GM21576 (cell line): ENCODE data around the gene AOAH.

Experiments used
- ATAC-seq: cut with Tn5 transposase; IDR thresholded peaks from one replicate; pipeline ENCODE4 v1.9.1; 2021; ENCODE audit warnings: mild to moderate bottlenecking, moderate library complexity; ENCODE audit not compliant: unreplicated experiment

AOAH gene

GRCh38 chr7:36605261-36606051, 118.8 kb downstream of the AOAH start:
- ATAC-seq: no peak

DNA sequence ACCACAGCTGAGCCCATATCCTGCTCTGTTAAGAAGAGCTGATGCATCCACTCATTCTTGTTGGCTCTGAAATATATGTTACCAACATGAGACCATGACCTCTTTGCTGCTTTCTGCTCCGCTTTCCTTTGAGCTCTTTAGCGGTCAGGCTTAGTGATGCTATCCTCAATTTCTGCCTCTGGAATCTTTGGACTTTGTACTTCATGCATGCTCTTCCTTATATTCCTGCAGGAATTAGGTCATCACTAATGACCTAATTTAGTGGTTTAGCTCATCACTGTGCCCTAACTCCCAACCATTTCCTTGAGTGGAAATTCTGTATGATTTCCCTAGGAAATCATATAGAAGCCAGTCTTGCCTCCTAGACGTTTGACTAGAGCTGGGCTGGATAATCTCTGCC, 119.5 kb downstream of the AOAH start:
- ATAC-seq: no peak

- ATAC-seq: no peak
Observed at GRCh38 chr7:36602934-36603887, 121.1 kb downstream of the AOAH start.

- no peak for ATAC-seq
Observed at GRCh38 chr7:36602511-36602910, 121.8 kb downstream of the AOAH start.

- no peak for ATAC-seq
Observed at GRCh38 chr7:36601601-36602000, 122.7 kb downstream of the AOAH start.

GRCh38 chr7:36600869-36601530, 123.3 kb downstream of the AOAH start:
- no peak for ATAC-seq

GRCh38 chr7:36600314-36600682, 124.0 kb downstream of the AOAH start:
- no peak for ATAC-seq

DNA sequence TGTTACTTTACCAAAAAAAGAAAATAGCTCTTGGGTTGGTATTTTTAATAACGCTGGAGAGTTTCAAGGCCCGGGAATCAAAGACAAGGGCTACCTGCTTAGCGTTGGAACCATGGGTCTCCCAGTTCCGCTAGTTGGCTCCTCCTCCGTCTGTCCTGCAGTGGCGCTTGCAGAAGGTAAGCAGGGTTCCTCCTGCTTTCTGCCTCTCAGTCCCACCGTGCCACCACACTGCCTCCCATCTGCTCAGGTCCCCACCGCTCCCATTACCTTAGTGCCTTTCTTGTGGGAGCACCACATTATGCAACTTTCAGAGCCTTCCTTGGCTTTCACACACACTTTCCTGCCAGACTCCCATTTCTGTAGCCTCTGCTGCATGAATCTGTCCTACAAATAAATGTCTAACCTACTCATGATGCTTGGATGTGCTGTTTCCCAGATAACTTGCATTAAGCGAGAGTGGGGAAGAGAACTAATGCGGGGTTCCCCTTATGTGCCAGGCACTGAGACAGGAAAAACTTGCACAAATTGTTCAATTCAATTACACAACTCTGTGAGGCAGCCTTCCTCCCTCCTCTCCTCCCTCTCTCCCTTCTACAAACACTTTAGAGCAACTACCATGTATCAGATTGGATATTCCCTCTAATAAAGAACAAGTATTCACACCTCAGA, 124.5 kb downstream of the AOAH start:
- ATAC-seq: no peak

GRCh38 chr7:36598054-36598674, 126.1 kb downstream of the AOAH start:
- no peak for ATAC-seq

- no peak for ATAC-seq
Observed at GRCh38 chr7:36597090-36597773, 127.1 kb downstream of the AOAH start.

GRCh38 chr7:36594445-36594844, 129.8 kb downstream of the AOAH start:
- ATAC-seq: no peak

DNA sequence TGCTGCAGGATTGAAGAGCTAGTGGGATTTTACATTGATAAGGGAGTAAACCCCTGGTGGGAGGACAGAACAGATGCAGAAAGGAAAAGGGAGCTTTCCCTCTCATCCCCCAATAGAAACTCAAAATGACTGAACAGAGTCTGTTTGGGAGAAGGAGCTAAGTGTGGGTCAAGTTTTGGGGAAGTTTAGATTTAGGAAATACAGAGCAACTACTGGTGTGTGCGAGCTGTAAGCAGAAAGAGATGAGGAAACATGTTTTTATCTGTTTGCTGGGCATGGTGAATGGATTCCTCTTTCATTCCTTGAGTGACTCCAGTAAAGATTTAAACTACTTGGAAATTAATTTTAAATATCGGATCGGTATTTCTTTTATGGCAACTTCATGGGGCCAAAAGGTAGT, 132.7 kb downstream of the AOAH start:
- no peak for ATAC-seq

GRCh38 chr7:36589391-36589790, 134.9 kb downstream of the AOAH start:
- ATAC-seq: no peak

DNA sequence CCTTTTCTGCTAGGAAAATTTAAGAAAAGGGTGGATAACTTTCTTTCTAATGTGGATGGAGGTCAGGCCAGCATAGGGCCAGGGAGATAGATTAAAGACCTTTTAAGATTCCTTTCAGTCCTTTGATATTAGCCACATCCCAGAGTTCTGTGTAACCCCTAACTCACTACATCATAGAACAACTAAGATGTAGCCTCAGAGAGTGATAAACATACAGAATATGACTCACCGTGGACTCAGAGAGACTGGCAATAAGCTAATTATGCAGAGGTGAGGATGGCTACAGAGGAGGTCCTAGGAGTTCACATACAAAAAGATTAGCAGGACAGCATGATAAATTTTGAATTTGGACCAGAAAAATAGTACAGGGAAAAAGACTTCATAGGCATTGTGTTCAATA, 141.0 kb downstream of the AOAH start:
- no peak for ATAC-seq

GRCh38 chr7:36575832-36576231, 148.5 kb downstream of the AOAH start:
- ATAC-seq: no peak

DNA sequence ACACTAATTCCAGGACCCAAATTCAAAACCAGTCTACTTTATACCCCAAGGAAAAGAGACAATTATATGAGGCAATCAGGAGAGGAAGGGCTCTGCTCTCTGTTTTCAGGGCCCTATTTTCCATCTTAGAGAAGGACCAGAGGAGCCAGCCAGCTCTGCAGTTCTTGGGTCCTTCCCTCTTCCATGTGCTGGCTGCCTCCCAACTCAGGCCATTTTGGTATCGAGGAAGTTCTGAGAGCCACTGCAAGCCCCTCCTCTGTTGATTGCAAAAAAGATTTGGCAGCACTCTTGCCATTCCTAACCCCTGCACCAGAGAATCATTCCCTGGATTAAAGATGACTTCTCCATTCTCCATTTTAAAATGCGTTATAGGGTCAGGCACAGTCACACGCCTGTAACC, 151.2 kb downstream of the AOAH start:
- ATAC-seq: no peak

GRCh38 chr7:36571190-36571560, 153.1 kb downstream of the AOAH start:
- no peak for ATAC-seq

- ATAC-seq: no peak
Observed at GRCh38 chr7:36570528-36571189, 153.6 kb downstream of the AOAH start.

GRCh38 chr7:36568452-36568849, 155.8 kb downstream of the AOAH start:
- no peak for ATAC-seq
